Measurements from ENCODE around the gene SURF6.
"Not testable (repeated sequence)": the region's sequence is repeated elsewhere in the genome, so short reads cannot be mapped to it uniquely, and the experiment has no call there.

The SURF6 gene

GRCh38 chr9:133327021-133327420, 9.0 kb downstream of the SURF6 start:
- DNase-seq (ENCODE audit: low spot score) = not testable (repeated sequence)

DNA sequence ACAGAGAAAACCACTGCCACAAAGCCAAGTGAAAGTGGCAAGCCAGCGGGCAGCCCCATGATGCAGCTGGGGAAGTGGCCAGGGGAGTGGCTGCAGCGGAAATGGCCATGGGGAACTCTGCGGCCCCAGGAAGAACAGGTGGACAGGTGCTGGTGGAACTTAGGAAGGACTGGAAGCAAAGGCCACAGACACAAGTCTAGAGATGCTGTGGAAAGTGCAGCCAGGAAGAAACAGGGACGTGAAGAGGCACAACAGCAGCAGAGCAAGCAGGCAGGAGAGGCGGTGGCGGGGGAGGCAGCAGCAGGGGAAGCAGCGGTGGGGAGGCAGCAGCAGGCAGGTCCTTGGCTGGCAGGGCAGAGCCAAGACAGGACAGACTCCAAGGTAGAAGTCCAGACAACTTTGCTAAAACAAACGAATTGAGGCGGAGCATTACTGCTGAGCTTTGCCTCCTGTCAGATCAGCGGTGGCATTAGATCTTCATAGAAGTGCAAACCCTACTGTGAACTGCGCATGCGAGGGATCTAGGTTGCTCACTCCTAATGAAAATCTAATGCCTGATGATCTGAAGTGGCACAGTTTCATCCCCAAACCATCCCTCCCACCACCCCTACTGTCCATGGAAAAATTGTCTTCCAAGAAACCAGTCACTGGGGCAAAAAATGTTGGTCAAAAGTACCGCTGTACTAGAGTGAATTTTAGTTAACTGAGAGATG, 11.8 kb downstream of the SURF6 start:
- DNase-seq (ENCODE audit: low spot score) = no peak

- DNase-seq (ENCODE audit: low spot score) = no peak
Observed at GRCh38 chr9:133323211-133323610, 12.8 kb downstream of the SURF6 start.

- DNase-seq (ENCODE audit: low spot score) = no peak
Observed at GRCh38 chr9:133322701-133323100, 13.3 kb downstream of the SURF6 start.

GRCh38 chr9:133321411-133321935, 14.5 kb downstream of the SURF6 start:
- no peak for DNase-seq (ENCODE audit: low spot score)

- no peak for DNase-seq (ENCODE audit: low spot score)
Observed at GRCh38 chr9:133320421-133320881, 15.5 kb downstream of the SURF6 start.

DNA sequence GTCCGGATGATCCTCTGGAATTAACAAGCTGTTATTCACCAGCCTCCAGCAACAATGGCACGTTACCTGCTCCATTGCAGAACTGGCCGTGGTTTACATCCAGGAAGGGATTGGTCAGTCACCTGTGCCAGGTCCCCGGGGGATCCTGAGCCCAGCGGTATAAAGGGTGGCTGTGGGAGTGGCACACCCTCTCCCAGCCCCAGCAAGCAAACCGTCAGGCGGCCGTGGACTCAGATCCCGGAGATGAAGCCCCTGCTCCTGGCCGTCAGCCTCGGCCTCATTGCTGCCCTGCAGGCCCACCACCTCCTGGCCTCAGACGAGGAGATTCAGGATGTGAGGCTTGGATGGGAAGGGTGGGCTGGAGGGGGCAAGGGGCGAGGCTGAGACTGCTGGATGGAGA, 18.4 kb downstream of the SURF6 start:
- not testable (repeated sequence) for DNase-seq (ENCODE audit: low spot score)

DNA sequence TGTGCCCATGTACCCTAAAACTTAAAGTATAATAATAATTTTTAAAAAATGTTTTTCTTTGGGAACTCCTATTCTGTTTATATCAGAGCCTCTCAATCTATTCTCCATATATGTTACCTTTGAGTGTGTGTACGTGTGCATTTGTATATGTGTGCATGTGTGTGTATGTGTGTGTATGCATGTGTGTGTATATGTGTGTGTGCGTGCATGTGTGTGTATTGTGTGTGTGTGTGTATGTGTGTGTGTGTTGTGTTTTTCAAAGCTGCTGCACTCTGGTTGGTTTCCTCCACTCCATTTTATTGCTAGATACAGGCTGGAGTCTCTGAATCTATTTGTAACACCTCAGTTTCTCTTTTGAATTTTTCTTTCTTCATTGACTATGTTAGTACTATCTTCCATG, 20.0 kb downstream of the SURF6 start:
- DNase-seq (ENCODE audit: low spot score) = no peak

DNA sequence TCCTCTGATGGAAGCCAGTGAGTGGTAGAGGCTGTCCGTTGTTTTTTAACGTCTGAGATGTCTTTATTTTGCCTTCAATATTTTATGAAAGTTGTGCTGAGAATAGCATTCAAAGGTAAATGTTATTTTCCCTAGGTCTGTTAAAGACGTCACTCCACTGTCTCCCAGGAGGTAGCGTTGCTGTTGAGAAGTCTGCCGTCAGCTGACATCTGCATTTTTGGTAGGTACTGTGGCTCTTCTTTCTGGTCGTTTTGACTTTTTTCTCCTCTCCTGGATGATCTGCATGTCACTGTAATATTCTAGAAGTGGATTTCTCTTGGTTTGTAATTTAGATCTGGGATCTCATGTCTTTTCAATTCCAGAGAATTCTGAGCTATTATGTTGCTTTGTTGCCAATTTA, 26.4 kb downstream of the SURF6 start:
- DNase-seq (ENCODE audit: low spot score) = no peak

- no peak for DNase-seq (ENCODE audit: low spot score)
Observed at GRCh38 chr9:133307301-133307700, 28.7 kb downstream of the SURF6 start.

- DNase-seq (ENCODE audit: low spot score) = no peak
Observed at GRCh38 chr9:133306242-133307204, 29.5 kb downstream of the SURF6 start.

GRCh38 chr9:133305731-133306130, 30.3 kb downstream of the SURF6 start:
- DNase-seq (ENCODE audit: low spot score) = no peak

GRCh38 chr9:133304477-133305377, 31.3 kb downstream of the SURF6 start:
- DNase-seq (ENCODE audit: low spot score) = no peak

DNA sequence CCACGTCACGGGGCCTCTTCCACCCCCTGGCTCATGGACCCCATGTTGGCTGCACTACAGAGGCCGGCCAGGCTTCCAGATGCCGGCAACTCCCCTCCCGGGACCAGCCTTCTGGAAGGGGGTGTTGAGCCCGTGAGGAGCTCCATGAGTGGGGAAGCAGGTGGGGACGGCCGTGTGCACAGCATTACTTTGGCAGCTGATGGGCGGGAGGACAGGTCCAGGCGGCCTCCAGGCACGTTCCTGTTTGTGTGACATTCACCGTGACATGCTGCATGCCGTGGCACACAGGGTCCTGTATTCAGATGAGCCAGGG, 31.9 kb downstream of the SURF6 start:
- no peak for DNase-seq (ENCODE audit: low spot score)

DNA sequence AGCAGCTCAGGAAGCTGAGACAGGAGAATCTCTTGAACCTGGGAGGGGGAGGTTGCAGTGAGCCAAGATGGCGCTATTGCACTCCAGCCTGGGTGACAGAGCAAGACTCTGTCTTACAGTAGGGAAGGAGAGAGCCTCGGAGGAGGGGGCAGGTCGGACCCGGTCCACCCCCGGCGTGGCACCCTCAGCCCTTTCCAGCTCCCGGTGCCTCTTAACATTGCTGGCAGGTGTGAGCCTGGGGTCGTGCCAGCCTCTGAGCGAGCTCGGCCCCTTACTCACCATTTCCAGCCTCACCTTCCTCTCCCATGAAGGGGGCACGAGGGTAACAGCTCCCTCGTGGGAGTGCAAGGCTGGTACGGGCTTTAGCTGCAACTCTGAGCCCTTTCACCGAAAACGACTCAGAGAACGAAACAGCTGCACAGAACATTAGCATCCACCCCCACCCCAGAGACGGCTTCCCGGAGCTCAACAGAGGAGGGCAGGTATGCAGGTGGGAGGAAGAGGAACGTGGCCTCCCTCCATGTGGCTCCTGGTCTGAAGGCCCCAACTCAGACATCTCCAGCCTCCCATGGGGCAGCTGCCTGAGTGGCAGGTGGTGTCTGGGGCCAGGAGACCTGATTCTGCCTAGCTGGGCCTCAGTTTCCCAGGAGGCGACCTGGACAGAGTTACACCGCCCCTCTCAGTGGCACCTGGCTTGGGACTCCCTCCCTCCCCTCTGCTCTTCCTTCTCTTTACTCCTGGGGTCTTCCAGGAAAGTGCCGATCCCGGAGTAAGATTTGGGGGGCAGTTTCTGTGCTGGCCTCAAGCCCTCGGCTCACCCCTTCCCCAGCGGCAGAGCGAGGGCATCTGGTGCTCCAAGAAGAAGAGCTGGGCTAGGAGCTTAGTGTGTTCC, 32.5 kb downstream of the SURF6 start:
- no peak for DNase-seq (ENCODE audit: low spot score)

DNA sequence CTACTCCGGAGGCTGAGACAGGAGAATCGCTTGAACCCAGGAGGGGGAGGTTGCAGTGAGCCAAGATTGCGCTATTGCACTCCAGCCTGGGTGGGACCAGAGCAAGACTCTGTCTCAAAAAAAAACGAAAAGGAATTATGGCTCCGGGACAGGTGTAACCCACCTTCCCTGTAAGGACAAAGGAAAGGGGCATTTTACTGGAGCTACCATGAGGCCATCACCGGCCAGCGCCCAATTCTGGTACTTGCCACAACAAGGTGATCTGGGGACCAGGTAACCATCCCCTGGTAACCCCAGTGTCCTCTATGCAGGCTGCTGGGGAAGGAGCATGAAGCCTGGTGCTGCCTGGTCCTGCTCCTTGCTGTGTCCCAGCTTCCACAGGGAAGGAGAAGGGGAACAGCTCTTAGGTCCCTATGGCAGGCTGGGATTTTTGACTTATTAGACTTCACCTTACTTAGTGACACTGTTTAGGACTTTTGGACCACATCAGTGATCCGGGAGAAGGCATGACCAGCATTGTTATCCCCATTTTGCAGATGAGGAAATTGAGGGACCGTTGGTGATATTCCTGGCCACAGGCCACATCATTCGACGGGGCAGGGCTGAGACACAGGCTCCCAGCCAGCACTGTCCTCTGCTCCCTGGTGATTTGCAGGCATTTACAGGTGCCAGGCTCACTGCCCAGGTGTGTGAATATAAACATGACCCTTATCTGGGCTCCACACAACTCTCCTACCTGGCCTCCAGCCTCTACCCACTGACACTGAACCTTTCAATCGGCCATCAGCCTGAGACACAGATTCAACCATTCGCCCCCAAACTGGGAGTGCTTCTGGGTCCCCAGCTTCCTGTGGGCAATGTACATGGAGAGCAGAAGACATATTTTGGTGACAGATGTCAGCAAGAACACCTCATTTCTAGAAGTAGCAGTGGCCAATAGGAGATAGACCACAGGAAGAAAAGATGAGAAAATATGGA, 34.4 kb downstream of the SURF6 start:
- no peak for DNase-seq (ENCODE audit: low spot score)

DNA sequence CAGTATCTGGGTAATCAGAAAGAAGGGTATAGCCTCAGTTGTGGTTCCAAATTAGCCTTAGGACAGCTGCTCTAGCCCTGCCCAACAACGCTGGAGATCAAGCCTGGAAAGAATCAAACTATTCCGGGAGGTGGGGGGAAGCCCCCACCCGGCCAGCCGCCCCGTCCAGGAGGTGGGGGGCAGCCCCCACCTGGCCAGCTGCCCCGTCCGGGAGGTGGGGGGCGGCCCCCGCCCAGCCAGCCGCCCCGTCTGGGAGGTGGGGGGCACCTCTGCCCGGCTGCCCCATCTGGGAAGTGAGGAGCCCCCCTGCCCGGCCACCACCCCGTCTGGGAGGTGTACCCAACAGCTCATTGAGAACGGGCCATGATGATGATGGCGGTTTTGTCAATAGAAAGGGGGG, 36.0 kb downstream of the SURF6 start:
- not testable (repeated sequence) for DNase-seq (ENCODE audit: low spot score)

GRCh38 chr9:133294257-133294656, 41.7 kb downstream of the SURF6 start:
- no peak for DNase-seq (ENCODE audit: low spot score)

- DNase-seq (ENCODE audit: low spot score) = no peak
Observed at GRCh38 chr9:133290751-133291302, 45.2 kb downstream of the SURF6 start.
